BJ (cell line): ENCODE data around the gene ARHGAP26. TPM values are rescaled to one million over a fixed set of nuclear protein-coding genes. Genes with fewer than 3 reads are reported as not detected.

Experiments used
- CTCF ChIA-PET: fragments of 350-600 bp; formaldehyde crosslinking; extraction: SDS; loops from one replicate; lab custom pipeline; 2021; ENCODE audit warnings: antibody characterized with exemption, inconsistent platforms; lab: Yijun Ruan, JAX
- POLR2A ChIA-PET: fragments of 300-600 bp; sonication (Branson Sonifier 250); formaldehyde crosslinking; extraction: SDS; loops from one replicate; lab custom pipeline; 2021; ENCODE audit warnings: antibody characterized with exemption; lab: Charles Lee
- DNase-seq: peaks from one replicate; pipeline ENCODE4 v3.0.0-alpha.2; 2011; ENCODE audit warnings: low read depth
- H3K27me3 ChIP-seq: 2 replicates; pipeline ENCODE4 v1.6.0; 2011; ENCODE audit warnings: low read length; ENCODE audit not compliant: control insufficient read depth, insufficient read depth
- H3K36me3 ChIP-seq: 2 replicates; pipeline ENCODE4 v1.5.1; 2011; ENCODE audit warnings: low read length; ENCODE audit not compliant: control insufficient read depth, insufficient read depth
- H3K4me3 ChIP-seq: 2 replicates; pipeline ENCODE4 v1.5.1; 2011; ENCODE audit warnings: low read depth, mild to moderate bottlenecking, control low read depth, low read length
- polyA plus RNA-seq: library from polyadenylated mRNA; depleted of rRNA; stranded (reverse); fragments of >200 nt; gene quantifications from 2 replicates; pipeline ENCODE4 v1.2.3, GENCODE V29; 2011
- TF ChIP-seq, protein P1 (sequence below): IDR thresholded peaks from 2 replicates; pipeline ENCODE4 v1.5.1; 2011; ENCODE audit warnings: low read depth, mild to moderate bottlenecking, control low read depth, inconsistent platforms, low read length, moderate library complexity; ENCODE audit not compliant: insufficient read depth

ARHGAP26 gene
- polyA plus RNA-seq, 1 experiment, result 4.8 TPM

DNA sequence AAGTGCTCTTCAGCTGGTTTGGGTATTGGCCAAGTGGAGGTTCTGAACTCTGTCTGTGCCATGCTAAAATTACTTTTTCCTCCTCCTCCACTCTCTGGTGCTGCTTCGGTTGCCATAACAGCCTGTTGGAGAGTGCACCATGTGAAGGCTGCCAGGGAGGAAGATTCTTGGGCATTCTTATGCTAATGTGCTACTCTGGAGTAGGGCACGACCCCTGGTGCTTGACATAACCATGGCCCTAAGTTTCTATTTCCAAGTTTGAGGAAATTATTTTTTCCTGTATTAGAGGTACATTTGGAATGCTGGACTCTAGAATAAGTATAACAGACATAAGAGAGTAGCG is 111.6 kb downstream of the ARHGAP26 start:
- ChIA-PET POLR2A (no interaction called here), CTCF (interaction anchor here (1.0 to 26.4 kb wide), 12 partner anchors 11 to 211 kb away, joined by 3 to 1105 read pairs (median 12); partner anchors contain the start of gene ARHGAP26)
- H3K4me3 ChIP-seq, result no peak overlapping the region
- no peaks in the 10 kb centered on the region for H3K27me3 ChIP-seq
- DNase-seq, result no peak
- TF ChIP-seq, protein P1, sequence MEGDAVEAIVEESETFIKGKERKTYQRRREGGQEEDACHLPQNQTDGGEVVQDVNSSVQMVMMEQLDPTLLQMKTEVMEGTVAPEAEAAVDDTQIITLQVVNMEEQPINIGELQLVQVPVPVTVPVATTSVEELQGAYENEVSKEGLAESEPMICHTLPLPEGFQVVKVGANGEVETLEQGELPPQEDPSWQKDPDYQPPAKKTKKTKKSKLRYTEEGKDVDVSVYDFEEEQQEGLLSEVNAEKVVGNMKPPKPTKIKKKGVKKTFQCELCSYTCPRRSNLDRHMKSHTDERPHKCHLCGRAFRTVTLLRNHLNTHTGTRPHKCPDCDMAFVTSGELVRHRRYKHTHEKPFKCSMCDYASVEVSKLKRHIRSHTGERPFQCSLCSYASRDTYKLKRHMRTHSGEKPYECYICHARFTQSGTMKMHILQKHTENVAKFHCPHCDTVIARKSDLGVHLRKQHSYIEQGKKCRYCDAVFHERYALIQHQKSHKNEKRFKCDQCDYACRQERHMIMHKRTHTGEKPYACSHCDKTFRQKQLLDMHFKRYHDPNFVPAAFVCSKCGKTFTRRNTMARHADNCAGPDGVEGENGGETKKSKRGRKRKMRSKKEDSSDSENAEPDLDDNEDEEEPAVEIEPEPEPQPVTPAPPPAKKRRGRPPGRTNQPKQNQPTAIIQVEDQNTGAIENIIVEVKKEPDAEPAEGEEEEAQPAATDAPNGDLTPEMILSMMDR, result no peak
- H3K36me3 ChIP-seq, result no peaks in the 10 kb centered on the region

DNA sequence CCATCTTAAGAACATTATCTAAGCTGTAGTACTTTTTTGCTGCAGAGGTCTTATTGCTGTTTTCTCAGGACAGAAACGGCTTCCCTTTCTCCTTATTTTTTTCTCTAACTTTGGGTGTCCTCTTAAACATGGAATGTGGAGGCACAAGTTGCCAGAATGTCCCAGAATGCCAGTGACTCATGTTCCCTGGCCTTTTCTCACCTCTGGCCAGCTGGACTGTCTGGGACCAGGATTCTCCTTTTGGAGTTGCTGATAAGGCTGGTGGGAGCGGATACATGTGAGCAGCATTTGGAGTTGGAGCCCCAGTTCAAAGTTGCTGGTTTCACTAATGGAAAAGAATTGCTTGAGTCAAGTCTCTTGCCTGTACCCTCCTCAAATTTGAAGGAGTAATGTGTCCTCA is 112.8 kb downstream of the ARHGAP26 start:
- TF ChIP-seq, protein P1, result no peak
- H3K36me3 ChIP-seq, result no peaks in the 10 kb centered on the region
- H3K27me3 ChIP-seq, result no peaks in the 10 kb centered on the region
- ChIA-PET POLR2A (no interaction called here), CTCF (interaction anchor here (5.0 to 26.4 kb wide), 3 partner anchors 9 to 172 kb away, joined by 26 to 1105 read pairs (median 71); no protein-coding TSS in a partner anchor)
- H3K4me3 ChIP-seq, result no peak overlapping the region
- DNase-seq, result no peak

DNA sequence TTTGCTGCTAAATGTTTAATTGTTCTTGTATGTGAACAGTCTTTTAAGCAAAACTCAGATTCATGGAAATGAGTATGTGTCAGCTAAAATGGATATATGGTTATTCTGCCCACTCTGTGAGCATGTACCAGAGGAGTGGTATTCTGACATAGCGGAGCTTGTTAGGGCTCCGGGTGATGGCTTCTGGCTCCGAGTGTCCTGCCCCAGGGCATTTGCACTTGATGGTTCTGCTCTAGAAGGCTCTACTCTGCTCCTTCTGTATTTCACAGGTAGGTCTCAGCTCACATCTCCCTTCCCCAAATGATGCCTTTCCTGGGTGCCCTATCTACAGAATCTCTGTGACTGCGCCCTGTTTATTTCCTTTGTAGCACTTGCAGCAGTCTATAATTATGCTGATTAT is 113.3 kb downstream of the ARHGAP26 start:
- H3K4me3 ChIP-seq, result no peak overlapping the region
- no peak for DNase-seq
- TF ChIP-seq, protein P1, result no peak
- CTCF ChIA-PET, result interaction anchor here (5.0 to 26.4 kb wide), 3 partner anchors 9 to 173 kb away, joined by 26 to 1105 read pairs (median 71); no protein-coding TSS in a partner anchor
- H3K27me3 ChIP-seq, result no peaks in the 10 kb centered on the region
- no peaks in the 10 kb centered on the region for H3K36me3 ChIP-seq
- POLR2A ChIA-PET, result no interaction called here

DNA sequence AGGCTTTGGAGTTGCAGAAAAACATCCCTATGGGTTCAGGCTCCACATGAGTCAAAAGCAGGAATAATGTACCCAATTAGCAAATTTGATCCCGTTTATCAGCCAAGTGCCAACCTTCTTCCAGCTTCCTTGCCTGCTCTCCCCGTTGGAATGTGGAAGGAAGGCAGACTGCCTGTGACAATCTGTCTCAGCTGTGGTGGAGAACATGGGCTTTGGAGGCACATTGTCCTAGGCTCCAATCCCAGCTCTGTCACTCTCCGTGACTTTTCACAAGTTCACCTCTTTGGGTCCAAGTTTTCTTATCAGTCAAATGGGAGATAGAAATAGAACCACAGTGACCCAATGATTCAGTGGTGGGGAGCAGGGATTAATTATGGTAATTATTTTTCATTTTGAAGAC is 113.9 kb downstream of the ARHGAP26 start:
- POLR2A ChIA-PET, result no interaction called here
- H3K36me3 ChIP-seq, result no peaks in the 10 kb centered on the region
- TF ChIP-seq, protein P1, result no peak
- no peak for DNase-seq
- CTCF ChIA-PET, result interaction anchor here (1.1 to 26.4 kb wide), 4 partner anchors 8 to 173 kb away, joined by 3 to 1105 read pairs (median 48); no protein-coding TSS in a partner anchor
- H3K4me3 ChIP-seq, result no peak overlapping the region
- H3K27me3 ChIP-seq, result no peaks in the 10 kb centered on the region

DNA sequence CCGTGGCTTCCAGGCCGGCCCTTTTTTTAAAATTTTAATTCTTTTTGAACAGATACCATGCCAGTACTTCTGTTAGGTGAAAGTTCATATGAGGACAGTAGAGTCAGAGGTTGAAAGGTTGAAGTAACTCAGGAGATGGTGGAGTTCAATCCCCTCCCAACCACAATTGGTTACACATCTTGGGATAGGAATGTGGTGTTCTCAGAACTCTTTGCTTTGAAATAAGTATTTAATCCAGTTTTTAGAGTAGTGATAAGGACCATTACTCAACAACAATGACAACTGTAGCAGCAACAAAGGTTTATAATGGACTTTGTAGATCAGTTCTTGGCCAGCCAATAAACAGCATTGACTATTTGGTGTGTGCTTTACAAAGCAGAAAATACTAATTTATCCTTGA is 116.0 kb downstream of the ARHGAP26 start:
- Histone ChIP-seq H3K36me3 (no peaks in the 10 kb centered on the region), H3K27me3 (no peaks in the 10 kb centered on the region; the same call in 1 of the 2 replicates), H3K4me3 (no peak overlapping the region)
- TF ChIP-seq, protein P1, result no peak
- POLR2A ChIA-PET, result interaction anchor here (0.6 kb wide), 1 partner anchor 159 kb away, joined by 3 read pairs; no protein-coding TSS in a partner anchor
- no peak for DNase-seq
- CTCF ChIA-PET, result interaction anchor here (1.2 to 26.4 kb wide), 3 partner anchors 35 to 231 kb away, joined by 3 to 1105 read pairs (median 7); no protein-coding TSS in a partner anchor
